COR-L47 (cell line): Measurements from ENCODE around the gene NANOS3.

ENCODE experiments used
- DNase-seq: peaks from one replicate; lab custom pipeline; 2025; lab: John Stamatoyannopoulos, UW

Gene NANOS3

GRCh38 chr19:13876834-13877233 lies at the start of gene NANOS3:
NANOS3 (plus strand) TSS chr19:13877134; CDS start chr19:13877249, 115 bp downstream.
- no peak for DNase-seq

GRCh38 chr19:13827656-13828055 lies 49.3 kb upstream of the NANOS3 start:
- no peak for DNase-seq

- no peak for DNase-seq
Observed at GRCh38 chr19:13830114-13830740, 46.7 kb upstream of the NANOS3 start.

GRCh38 chr19:13830741-13831536 lies 46.0 kb upstream of the NANOS3 start:
- DNase-seq: no peak

- no peak for DNase-seq
Observed at GRCh38 chr19:13831537-13832467, 45.1 kb upstream of the NANOS3 start.

- DNase-seq: peak; percentile 72
Observed at GRCh38 chr19:13833330-13834243, 43.3 kb upstream of the NANOS3 start.

- DNase-seq: no peak
Observed at GRCh38 chr19:13834244-13835069, 42.5 kb upstream of the NANOS3 start.

GRCh38 chr19:13835791-13836723 lies 40.9 kb upstream of the NANOS3 start:
- DNase-seq: no peak

GRCh38 chr19:13838435-13839129 lies 38.4 kb upstream of the NANOS3 start:
- no peak for DNase-seq

- no peak for DNase-seq
Observed at GRCh38 chr19:13839130-13839937, 37.6 kb upstream of the NANOS3 start.

- no peak for DNase-seq
Observed at GRCh38 chr19:13839938-13840304, 37.0 kb upstream of the NANOS3 start.

- DNase-seq: no peak
Observed at GRCh38 chr19:13840305-13841085, 36.4 kb upstream of the NANOS3 start.

GRCh38 chr19:13841086-13841961 lies 35.6 kb upstream of the NANOS3 start:
- DNase-seq: no peak

- DNase-seq: no peak
Observed at GRCh38 chr19:13841962-13842290, 35.0 kb upstream of the NANOS3 start.

- no peak for DNase-seq
Observed at GRCh38 chr19:13842291-13843103, 34.4 kb upstream of the NANOS3 start.
